HEK293 (cell line): ENCODE results near the gene NSMCE4A.
A peak's percentile ranks its signal among the peaks of the same experiment; 100 is the strongest.

Experiments used
- CTCF ChIA-PET: fragments of 350-600 bp; formaldehyde crosslinking; extraction: SDS; loops from one replicate; lab custom pipeline; 2021; ENCODE audit warnings: antibody characterized with exemption; lab: Yijun Ruan, JAX
- POLR2A ChIA-PET: fragments of 300-600 bp; formaldehyde crosslinking; extraction: SDS; loops from one replicate; lab custom pipeline; 2020; ENCODE audit warnings: antibody characterized with exemption, inconsistent platforms; lab: Yijun Ruan, JAX
- H3K27ac ChIP-seq: fragments of 200-500 bp; sonication (Bioruptor generic); 2 replicates; pipeline ENCODE4 v1.5.1; 2014; ENCODE audit warnings: low read depth, low read length, control low read depth, inconsistent platforms; ENCODE audit errors: extremely low read depth
- H3K36me3 ChIP-seq, 2 experiments: fragments of 200-500 bp in 1 of 2; sonication (Bioruptor generic) in 1 of 2; 1 replicate in 1 of 2; 2 replicates in 1 of 2; pipeline ENCODE4 v1.5.1; 2014 to 2017; ENCODE audit warnings: inconsistent platforms in 2 of 2, low read length in 2 of 2; ENCODE audit not compliant: control insufficient read depth in 2 of 2, insufficient read depth in 1 of 2
- H3K4me1 ChIP-seq: fragments of 200-500 bp; sonication (Bioruptor generic); 2 replicates; pipeline ENCODE4 v1.5.1; 2014; ENCODE audit warnings: mild to moderate bottlenecking, low read length, inconsistent platforms; ENCODE audit not compliant: control insufficient read depth, insufficient read depth
- H3K4me3 ChIP-seq: 2 replicates; pipeline ENCODE4 v1.5.1; 2011; ENCODE audit warnings: low read depth, mild to moderate bottlenecking, control low read depth, low read length, moderate library complexity
- H3K9me3 ChIP-seq: fragments of 200-500 bp; sonication (Bioruptor generic); 2 replicates; pipeline ENCODE4 v1.5.1; 2014; ENCODE audit warnings: low read depth, low read length, inconsistent platforms; ENCODE audit not compliant: control insufficient read depth, insufficient read depth
- EGR2 ChIP-seq: fragments of 450-650 bp; formaldehyde crosslinking; IDR thresholded peaks from 2 replicates; pipeline ENCODE4 v1.5.1; 2016; ENCODE audit warnings: low read depth, missing biosample characterization, missing genetic modification characterization
- SP7 ChIP-seq: fragments of 450-650 bp; formaldehyde crosslinking; IDR thresholded peaks from 2 replicates; pipeline ENCODE4 v1.5.1; 2016; ENCODE audit warnings: missing biosample characterization, missing genetic modification characterization
- ZBTB8A ChIP-seq: fragments of 450-650 bp; formaldehyde crosslinking; IDR thresholded peaks from 2 replicates; pipeline ENCODE4 v1.5.1; 2016; ENCODE audit warnings: missing biosample characterization, missing genetic modification characterization
- ZNF274 ChIP-seq, 2 experiments: fragments of 200-500 bp in 1 of 2; fragments of 450-650 bp in 1 of 2; sonication (Bioruptor generic) in 1 of 2; formaldehyde crosslinking in 1 of 2; IDR thresholded peaks; 2 replicates each; pipeline versions ENCODE4 v1.5.1 to v1.6.1; 2014 to 2016; ENCODE audit warnings: borderline replicate concordance in 1 of 2, inconsistent platforms in 1 of 2, low read length in 1 of 2, missing biosample characterization in 1 of 2, missing genetic modification characterization in 1 of 2
- ZNF354C ChIP-seq: fragments of 450-650 bp; formaldehyde crosslinking; IDR thresholded peaks from 2 replicates; pipeline ENCODE4 v1.5.1; 2016; ENCODE audit warnings: missing biosample characterization, missing genetic modification characterization, low read depth, borderline replicate concordance
- ZNF626 ChIP-seq: fragments of 450-650 bp; sonication (Bioruptor Pico); formaldehyde crosslinking; IDR thresholded peaks from 2 replicates; pipeline ENCODE4 v1.5.1; 2018; ENCODE audit warnings: missing biosample characterization, missing genetic modification characterization, inconsistent platforms
- ZNF792 ChIP-seq: fragments of 450-650 bp; formaldehyde crosslinking; IDR thresholded peaks from 2 replicates; pipeline ENCODE4 v1.5.1; 2016; ENCODE audit warnings: missing biosample characterization, missing genetic modification characterization
- ZSCAN30 ChIP-seq: fragments of 450-650 bp; IDR thresholded peaks from 2 replicates; pipeline ENCODE4 v1.5.1; 2018; ENCODE audit warnings: missing biosample characterization, mild to moderate bottlenecking, missing genetic modification characterization, moderate library complexity
- TF ChIP-seq, protein P1 (sequence below): fragments of 450-650 bp; formaldehyde crosslinking; IDR thresholded peaks from 2 replicates; pipeline ENCODE4 v1.5.1; 2017; ENCODE audit warnings: missing biosample characterization, missing genetic modification characterization
- TF ChIP-seq, protein P2 (sequence below): fragments of 450-650 bp; IDR thresholded peaks from 2 replicates; pipeline ENCODE4 v1.5.1; 2018; ENCODE audit warnings: missing biosample characterization, mild to moderate bottlenecking, missing genetic modification characterization
- TF ChIP-seq, protein P3 (sequence below): fragments of 450-650 bp; formaldehyde crosslinking; IDR thresholded peaks from 2 replicates; pipeline ENCODE4 v1.5.1; 2016; ENCODE audit warnings: missing biosample characterization, missing genetic modification characterization
- TF ChIP-seq, protein P4 (sequence below): fragments of 450-650 bp; formaldehyde crosslinking; IDR thresholded peaks from 2 replicates; pipeline ENCODE4 v1.5.1; 2016; ENCODE audit warnings: missing biosample characterization, missing genetic modification characterization
- TF ChIP-seq, protein P5 (sequence below): fragments of 450-650 bp; formaldehyde crosslinking; IDR thresholded peaks from 2 replicates; pipeline ENCODE4 v1.5.1; 2016; ENCODE audit warnings: missing biosample characterization, missing genetic modification characterization, borderline replicate concordance
- TF ChIP-seq, protein P6 (sequence below): fragments of 450-650 bp; formaldehyde crosslinking; optimal IDR thresholded peaks from 2 replicates; pipeline ENCODE3; 2016; ENCODE audit warnings: missing biosample characterization, mild to moderate bottlenecking, missing genetic modification characterization
- TF ChIP-seq, protein P7 (sequence below): fragments of 450-650 bp; IDR thresholded peaks from 2 replicates; pipeline ENCODE4 v1.5.1; 2018; ENCODE audit warnings: missing biosample characterization, missing genetic modification characterization
- TF ChIP-seq, protein P8 (sequence below): fragments of 450-650 bp; formaldehyde crosslinking; IDR thresholded peaks from 2 replicates; pipeline ENCODE4 v1.5.1; 2017; ENCODE audit warnings: missing biosample characterization, mild to moderate bottlenecking, missing genetic modification characterization, moderate library complexity

NSMCE4A gene, protein sequence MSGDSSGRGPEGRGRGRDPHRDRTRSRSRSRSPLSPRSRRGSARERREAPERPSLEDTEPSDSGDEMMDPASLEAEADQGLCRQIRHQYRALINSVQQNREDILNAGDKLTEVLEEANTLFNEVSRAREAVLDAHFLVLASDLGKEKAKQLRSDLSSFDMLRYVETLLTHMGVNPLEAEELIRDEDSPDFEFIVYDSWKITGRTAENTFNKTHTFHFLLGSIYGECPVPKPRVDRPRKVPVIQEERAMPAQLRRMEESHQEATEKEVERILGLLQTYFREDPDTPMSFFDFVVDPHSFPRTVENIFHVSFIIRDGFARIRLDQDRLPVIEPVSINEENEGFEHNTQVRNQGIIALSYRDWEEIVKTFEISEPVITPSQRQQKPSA

DNA sequence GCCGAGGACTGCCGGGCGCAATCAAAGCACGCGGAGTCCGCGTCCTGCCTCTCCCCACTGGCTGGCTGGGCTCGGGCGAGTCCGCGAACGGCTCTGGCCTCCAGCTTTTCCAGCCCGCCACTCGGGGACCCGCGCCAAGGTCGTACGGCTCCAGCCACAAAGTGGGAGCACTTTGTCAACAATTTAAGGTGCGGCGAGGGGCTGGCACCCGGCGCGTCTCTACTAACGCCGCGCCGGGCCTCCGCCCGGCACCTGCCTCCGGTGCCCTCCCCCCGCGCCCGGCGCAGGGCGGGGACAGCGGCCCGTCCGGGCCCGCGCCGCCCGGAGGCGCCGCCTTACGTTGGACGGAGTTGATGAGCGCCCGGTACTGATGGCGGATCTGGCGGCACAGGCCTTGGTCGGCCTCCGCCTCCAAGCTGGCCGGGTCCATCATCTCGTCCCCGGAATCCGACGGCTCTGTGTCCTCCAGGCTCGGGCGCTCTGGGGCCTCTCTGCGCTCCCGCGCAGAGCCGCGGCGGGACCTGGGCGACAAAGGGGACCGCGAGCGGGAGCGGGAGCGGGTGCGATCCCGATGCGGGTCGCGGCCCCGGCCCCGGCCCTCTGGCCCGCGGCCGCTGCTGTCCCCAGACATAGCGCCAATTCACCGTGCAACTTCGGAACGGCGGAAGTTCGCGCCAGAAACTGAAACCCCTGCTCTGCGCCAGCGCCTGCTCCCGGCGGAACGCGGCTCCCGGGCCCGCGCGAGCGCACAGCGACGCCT lies at the start of gene NSMCE4A:
NSMCE4A (minus strand) TSS at position 683 of the 760 bp plus-strand sequence; CDS start at position 631, 52 bp downstream.
- peaks cover 15 to 30% of the 10 kb centered on the region in 2 experiments for H3K36me3 ChIP-seq
- ChIA-PET POLR2A (interaction anchor here (1.0 to 2.4 kb wide), 4 partner anchors 8 to 208 kb away, joined by 3 to 8 read pairs (median 3); partner anchors contain the start of gene ATE1), CTCF (interaction anchor here (0.6 to 1.7 kb wide), 11 partner anchors 9 to 214 kb away, joined by 3 to 7 read pairs (median 3); no protein-coding TSS in a partner anchor)
- no peaks in the 10 kb centered on the region for H3K9me3 ChIP-seq
- peak within 1 kb of the TSS; percentile 99 for H3K27ac ChIP-seq
- H3K4me1 ChIP-seq = peaks cover 5% of the 10 kb centered on the region
- H3K4me3 ChIP-seq = peak within 1 kb of the TSS; percentile 75
- TF ChIP-seq, protein P1, sequence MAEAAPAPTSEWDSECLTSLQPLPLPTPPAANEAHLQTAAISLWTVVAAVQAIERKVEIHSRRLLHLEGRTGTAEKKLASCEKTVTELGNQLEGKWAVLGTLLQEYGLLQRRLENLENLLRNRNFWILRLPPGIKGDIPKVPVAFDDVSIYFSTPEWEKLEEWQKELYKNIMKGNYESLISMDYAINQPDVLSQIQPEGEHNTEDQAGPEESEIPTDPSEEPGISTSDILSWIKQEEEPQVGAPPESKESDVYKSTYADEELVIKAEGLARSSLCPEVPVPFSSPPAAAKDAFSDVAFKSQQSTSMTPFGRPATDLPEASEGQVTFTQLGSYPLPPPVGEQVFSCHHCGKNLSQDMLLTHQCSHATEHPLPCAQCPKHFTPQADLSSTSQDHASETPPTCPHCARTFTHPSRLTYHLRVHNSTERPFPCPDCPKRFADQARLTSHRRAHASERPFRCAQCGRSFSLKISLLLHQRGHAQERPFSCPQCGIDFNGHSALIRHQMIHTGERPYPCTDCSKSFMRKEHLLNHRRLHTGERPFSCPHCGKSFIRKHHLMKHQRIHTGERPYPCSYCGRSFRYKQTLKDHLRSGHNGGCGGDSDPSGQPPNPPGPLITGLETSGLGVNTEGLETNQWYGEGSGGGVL (tag by site-specific recombination) = peak; percentile 33; the same call in 1 of the 2 replicates
- TF ChIP-seq, protein P2, sequence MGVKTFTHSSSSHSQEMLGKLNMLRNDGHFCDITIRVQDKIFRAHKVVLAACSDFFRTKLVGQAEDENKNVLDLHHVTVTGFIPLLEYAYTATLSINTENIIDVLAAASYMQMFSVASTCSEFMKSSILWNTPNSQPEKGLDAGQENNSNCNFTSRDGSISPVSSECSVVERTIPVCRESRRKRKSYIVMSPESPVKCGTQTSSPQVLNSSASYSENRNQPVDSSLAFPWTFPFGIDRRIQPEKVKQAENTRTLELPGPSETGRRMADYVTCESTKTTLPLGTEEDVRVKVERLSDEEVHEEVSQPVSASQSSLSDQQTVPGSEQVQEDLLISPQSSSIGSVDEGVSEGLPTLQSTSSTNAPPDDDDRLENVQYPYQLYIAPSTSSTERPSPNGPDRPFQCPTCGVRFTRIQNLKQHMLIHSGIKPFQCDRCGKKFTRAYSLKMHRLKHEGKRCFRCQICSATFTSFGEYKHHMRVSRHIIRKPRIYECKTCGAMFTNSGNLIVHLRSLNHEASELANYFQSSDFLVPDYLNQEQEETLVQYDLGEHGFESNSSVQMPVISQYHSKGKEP (tag by site-specific recombination) = peak; percentile 62
- TF ChIP-seq, protein P3, sequence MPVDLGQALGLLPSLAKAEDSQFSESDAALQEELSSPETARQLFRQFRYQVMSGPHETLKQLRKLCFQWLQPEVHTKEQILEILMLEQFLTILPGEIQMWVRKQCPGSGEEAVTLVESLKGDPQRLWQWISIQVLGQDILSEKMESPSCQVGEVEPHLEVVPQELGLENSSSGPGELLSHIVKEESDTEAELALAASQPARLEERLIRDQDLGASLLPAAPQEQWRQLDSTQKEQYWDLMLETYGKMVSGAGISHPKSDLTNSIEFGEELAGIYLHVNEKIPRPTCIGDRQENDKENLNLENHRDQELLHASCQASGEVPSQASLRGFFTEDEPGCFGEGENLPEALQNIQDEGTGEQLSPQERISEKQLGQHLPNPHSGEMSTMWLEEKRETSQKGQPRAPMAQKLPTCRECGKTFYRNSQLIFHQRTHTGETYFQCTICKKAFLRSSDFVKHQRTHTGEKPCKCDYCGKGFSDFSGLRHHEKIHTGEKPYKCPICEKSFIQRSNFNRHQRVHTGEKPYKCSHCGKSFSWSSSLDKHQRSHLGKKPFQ (tag by site-specific recombination) = no peak
- TF ChIP-seq ZNF354C (tag by site-specific recombination) = no peak
- TF ChIP-seq ZBTB8A = peak; percentile 98
- no peak for TF ChIP-seq ZNF792
- 0 out of 2 replicates have a peak, but pooled peaks have one; percentile 20 for TF ChIP-seq ZNF626
- TF ChIP-seq, protein P4, sequence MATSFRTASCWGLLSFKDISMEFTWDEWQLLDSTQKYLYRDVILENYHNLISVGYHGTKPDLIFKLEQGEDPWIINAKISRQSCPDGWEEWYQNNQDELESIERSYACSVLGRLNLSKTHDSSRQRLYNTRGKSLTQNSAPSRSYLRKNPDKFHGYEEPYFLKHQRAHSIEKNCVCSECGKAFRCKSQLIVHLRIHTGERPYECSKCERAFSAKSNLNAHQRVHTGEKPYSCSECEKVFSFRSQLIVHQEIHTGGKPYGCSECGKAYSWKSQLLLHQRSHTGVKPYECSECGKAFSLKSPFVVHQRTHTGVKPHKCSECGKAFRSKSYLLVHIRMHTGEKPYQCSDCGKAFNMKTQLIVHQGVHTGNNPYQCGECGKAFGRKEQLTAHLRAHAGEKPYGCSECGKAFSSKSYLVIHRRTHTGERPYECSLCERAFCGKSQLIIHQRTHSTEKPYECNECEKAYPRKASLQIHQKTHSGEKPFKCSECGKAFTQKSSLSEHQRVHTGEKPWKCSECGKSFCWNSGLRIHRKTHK (tag by site-specific recombination) = no peak
- TF ChIP-seq ZSCAN30 (tag by site-specific recombination) = peak; percentile 75
- TF ChIP-seq EGR2 (tag by site-specific recombination) = no peak
- TF ChIP-seq, protein P5, sequence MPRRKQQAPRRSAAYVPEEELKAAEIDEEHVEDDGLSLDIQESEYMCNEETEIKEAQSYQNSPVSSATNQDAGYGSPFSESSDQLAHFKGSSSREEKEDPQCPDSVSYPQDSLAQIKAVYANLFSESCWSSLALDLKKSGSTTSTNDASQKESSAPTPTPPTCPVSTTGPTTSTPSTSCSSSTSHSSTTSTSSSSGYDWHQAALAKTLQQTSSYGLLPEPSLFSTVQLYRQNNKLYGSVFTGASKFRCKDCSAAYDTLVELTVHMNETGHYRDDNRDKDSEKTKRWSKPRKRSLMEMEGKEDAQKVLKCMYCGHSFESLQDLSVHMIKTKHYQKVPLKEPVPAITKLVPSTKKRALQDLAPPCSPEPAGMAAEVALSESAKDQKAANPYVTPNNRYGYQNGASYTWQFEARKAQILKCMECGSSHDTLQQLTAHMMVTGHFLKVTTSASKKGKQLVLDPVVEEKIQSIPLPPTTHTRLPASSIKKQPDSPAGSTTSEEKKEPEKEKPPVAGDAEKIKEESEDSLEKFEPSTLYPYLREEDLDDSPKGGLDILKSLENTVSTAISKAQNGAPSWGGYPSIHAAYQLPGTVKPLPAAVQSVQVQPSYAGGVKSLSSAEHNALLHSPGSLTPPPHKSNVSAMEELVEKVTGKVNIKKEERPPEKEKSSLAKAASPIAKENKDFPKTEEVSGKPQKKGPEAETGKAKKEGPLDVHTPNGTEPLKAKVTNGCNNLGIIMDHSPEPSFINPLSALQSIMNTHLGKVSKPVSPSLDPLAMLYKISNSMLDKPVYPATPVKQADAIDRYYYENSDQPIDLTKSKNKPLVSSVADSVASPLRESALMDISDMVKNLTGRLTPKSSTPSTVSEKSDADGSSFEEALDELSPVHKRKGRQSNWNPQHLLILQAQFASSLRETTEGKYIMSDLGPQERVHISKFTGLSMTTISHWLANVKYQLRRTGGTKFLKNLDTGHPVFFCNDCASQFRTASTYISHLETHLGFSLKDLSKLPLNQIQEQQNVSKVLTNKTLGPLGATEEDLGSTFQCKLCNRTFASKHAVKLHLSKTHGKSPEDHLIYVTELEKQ = no peak
- TF ChIP-seq ZNF274 (IDR thresholded peaks at IDR 0.05; ENCODE audit: low read length) = no peak
- no peak for TF ChIP-seq ZNF274 (tag by site-specific recombination; IDR thresholded peaks at IDR 0.05; ENCODE audit: borderline replicate concordance)
- TF ChIP-seq, protein P6, sequence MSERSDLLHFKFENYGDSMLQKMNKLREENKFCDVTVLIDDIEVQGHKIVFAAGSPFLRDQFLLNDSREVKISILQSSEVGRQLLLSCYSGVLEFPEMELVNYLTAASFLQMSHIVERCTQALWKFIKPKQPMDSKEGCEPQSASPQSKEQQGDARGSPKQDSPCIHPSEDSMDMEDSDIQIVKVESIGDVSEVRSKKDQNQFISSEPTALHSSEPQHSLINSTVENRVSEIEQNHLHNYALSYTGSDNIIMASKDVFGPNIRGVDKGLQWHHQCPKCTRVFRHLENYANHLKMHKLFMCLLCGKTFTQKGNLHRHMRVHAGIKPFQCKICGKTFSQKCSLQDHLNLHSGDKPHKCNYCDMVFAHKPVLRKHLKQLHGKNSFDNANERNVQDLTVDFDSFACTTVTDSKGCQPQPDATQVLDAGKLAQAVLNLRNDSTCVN (tag by site-specific recombination) = peak; percentile 93
- TF ChIP-seq, protein P7, sequence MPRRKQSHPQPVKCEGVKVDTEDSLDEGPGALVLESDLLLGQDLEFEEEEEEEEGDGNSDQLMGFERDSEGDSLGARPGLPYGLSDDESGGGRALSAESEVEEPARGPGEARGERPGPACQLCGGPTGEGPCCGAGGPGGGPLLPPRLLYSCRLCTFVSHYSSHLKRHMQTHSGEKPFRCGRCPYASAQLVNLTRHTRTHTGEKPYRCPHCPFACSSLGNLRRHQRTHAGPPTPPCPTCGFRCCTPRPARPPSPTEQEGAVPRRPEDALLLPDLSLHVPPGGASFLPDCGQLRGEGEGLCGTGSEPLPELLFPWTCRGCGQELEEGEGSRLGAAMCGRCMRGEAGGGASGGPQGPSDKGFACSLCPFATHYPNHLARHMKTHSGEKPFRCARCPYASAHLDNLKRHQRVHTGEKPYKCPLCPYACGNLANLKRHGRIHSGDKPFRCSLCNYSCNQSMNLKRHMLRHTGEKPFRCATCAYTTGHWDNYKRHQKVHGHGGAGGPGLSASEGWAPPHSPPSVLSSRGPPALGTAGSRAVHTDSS (tag by site-specific recombination) = 0 out of 2 replicates have a peak, but pooled peaks have one; percentile 24
- TF ChIP-seq SP7 (tag by site-specific recombination) = peak; percentile 14; the same call in 1 of the 2 replicates
- TF ChIP-seq, protein P8, sequence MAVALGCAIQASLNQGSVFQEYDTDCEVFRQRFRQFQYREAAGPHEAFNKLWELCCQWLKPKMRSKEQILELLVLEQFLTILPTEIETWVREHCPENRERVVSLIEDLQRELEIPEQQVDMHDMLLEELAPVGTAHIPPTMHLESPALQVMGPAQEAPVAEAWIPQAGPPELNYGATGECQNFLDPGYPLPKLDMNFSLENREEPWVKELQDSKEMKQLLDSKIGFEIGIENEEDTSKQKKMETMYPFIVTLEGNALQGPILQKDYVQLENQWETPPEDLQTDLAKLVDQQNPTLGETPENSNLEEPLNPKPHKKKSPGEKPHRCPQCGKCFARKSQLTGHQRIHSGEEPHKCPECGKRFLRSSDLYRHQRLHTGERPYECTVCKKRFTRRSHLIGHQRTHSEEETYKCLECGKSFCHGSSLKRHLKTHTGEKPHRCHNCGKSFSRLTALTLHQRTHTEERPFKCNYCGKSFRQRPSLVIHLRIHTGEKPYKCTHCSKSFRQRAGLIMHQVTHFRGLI (tag by site-specific recombination) = 0 out of 2 replicates have a peak, but pooled peaks have one; percentile 45
